Osteoblast (primary cell): ENCODE measurements around the gene CNOT6. TPM values are rescaled to one million over a fixed set of nuclear protein-coding genes. Genes with fewer than 3 reads are reported as not detected.
"Not testable (repeated sequence)": the region's sequence is repeated elsewhere in the genome, so short reads cannot be mapped to it uniquely, and the experiment has no call there.

Experiments
- DNase-seq: peaks from one replicate; pipeline ENCODE4 v3.0.0; 2011; ENCODE audit warnings: low spot score, mixed read lengths; ENCODE audit not compliant: insufficient read length; ENCODE audit errors: missing footprints
- H2AFZ ChIP-seq: 2 replicates; pipeline ENCODE4 v1.6.0; 2011; ENCODE audit warnings: mild to moderate bottlenecking, low read length
- H3K27ac ChIP-seq: 2 replicates; pipeline ENCODE4 v1.5.1; 2011; ENCODE audit warnings: mild to moderate bottlenecking, low read depth, low read length, moderate library complexity
- H3K27me3 ChIP-seq: 2 replicates; pipeline ENCODE4 v1.6.0; 2012; ENCODE audit warnings: mild to moderate bottlenecking, control low read depth, inconsistent platforms, low read length, moderate library complexity; ENCODE audit not compliant: insufficient read depth
- H3K36me3 ChIP-seq: 2 replicates; pipeline ENCODE4 v1.5.1; 2011; ENCODE audit warnings: mild to moderate bottlenecking, low read length, control low read depth, moderate library complexity; ENCODE audit not compliant: insufficient read depth
- H3K4me1 ChIP-seq: 2 replicates; pipeline ENCODE4 v1.5.1; 2011; ENCODE audit warnings: mild to moderate bottlenecking, low read length, control low read depth, moderate library complexity; ENCODE audit not compliant: insufficient read depth
- H3K4me2 ChIP-seq: 2 replicates; pipeline ENCODE4 v1.6.0; 2011; ENCODE audit warnings: mild to moderate bottlenecking, low read length; ENCODE audit not compliant: insufficient read depth
- H3K4me3 ChIP-seq: fragments of 200-600 bp; sonication (generic); 3 replicates; pipeline ENCODE4 v1.5.1; 2012; ENCODE audit warnings: mild to moderate bottlenecking, low read length, inconsistent platforms; ENCODE audit not compliant: insufficient read depth
- H3K79me2 ChIP-seq: 2 replicates; pipeline ENCODE4 v1.6.0; 2012; ENCODE audit warnings: mild to moderate bottlenecking, low read length, control low read depth, inconsistent platforms; ENCODE audit not compliant: insufficient read depth
- H3K9me3 ChIP-seq: 2 replicates; pipeline ENCODE4 v1.5.1; 2011; ENCODE audit warnings: low read depth, low read length, control low read depth
- H4K20me1 ChIP-seq: 2 replicates; pipeline ENCODE4 v1.6.0; 2012; ENCODE audit warnings: mild to moderate bottlenecking, low read length, control low read depth; ENCODE audit not compliant: insufficient read depth
- CTCF ChIP-seq: IDR thresholded peaks from 2 replicates; pipeline ENCODE4 v1.5.1; 2011; ENCODE audit warnings: mild to moderate bottlenecking, low read depth, low read length, moderate library complexity; ENCODE audit errors: extremely low read depth
- total RNA-seq: library from RNA; depleted of rRNA; stranded (reverse); fragments of >200 nt; gene quantifications from 2 replicates; pipeline ENCODE4 v1.2.3, GENCODE V29; 2012

Gene CNOT6
- total RNA-seq, 1 donor, result 8.3 TPM

GRCh38 chr5:180495292-180495691, 1.1 kb downstream of the CNOT6 start:
- no peak for DNase-seq
- Histone ChIP-seq H3K36me3 (peaks cover 15% of the 10 kb centered on the region), H3K79me2 (peaks cover 59% of the 10 kb centered on the region), H3K4me3 (peak overlapping the region; percentile 87), H2AFZ (peak overlapping the region; percentile 84), H4K20me1 (peaks cover 41% of the 10 kb centered on the region), H3K4me2 (peak overlapping the region; percentile 98), H3K9me3 (no peaks in the 10 kb centered on the region), H3K27me3 (no peaks in the 10 kb centered on the region), H3K4me1 (peaks cover 20% of the 10 kb centered on the region), H3K27ac (peak overlapping the region; percentile 72)
- no peak for TF ChIP-seq CTCF

- Histone ChIP-seq H2AFZ (no peak overlapping the region), H3K27ac (no peak overlapping the region), H3K4me3 (no peak overlapping the region), H3K4me1 (peaks cover 20% of the 10 kb centered on the region), H3K9me3 (no peaks in the 10 kb centered on the region), H3K79me2 (peaks cover 68% of the 10 kb centered on the region), H3K27me3 (no peaks in the 10 kb centered on the region), H3K36me3 (peaks cover 15% of the 10 kb centered on the region), H4K20me1 (peaks cover 49% of the 10 kb centered on the region), H3K4me2 (peak overlapping the region; percentile 98)
- DNase-seq, result no peak
- TF ChIP-seq CTCF, result no peak
Measured at GRCh38 chr5:180495991-180496741, 2.0 kb downstream of the CNOT6 start.

DNA sequence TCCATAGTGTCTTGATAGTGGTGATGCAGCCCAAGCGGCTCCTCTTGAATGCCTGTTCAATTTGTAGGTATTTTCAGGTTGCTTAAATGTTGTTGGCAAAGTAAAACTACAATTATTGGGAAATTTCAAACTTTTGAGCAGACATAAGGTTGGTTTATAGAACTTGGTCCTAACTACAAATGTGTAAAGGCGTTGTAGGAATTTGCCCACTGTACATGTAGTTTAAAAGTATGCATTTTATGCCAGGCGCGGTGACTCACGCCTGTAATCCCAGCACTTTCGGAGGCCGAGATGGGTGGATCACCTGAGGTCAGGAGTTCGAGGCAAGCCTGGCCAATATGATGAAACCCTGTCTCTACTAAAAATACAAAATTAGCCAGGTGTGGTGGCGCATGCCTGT, 2.6 kb downstream of the CNOT6 start:
- H3K27ac ChIP-seq, H3K4me3 ChIP-seq, H3K4me2 ChIP-seq, H2AFZ ChIP-seq, H3K27me3 ChIP-seq, H3K9me3 ChIP-seq, DNase-seq: not testable (repeated sequence)
- peaks cover 15% of the 10 kb centered on the region for H3K36me3 ChIP-seq
- H3K79me2 ChIP-seq, result peaks cover 75% of the 10 kb centered on the region
- peaks cover 20% of the 10 kb centered on the region for H3K4me1 ChIP-seq
- H4K20me1 ChIP-seq, result peaks cover 55% of the 10 kb centered on the region

- H3K79me2 ChIP-seq, result peaks cover 85% of the 10 kb centered on the region
- not testable (repeated sequence) for H3K4me2 ChIP-seq, H3K27me3 ChIP-seq, H3K4me3 ChIP-seq, DNase-seq, H2AFZ ChIP-seq, H3K27ac ChIP-seq, H3K9me3 ChIP-seq
- H3K36me3 ChIP-seq, result peaks cover 15% of the 10 kb centered on the region
- peaks cover 20% of the 10 kb centered on the region for H3K4me1 ChIP-seq
- peaks cover 65% of the 10 kb centered on the region for H4K20me1 ChIP-seq
Measured at GRCh38 chr5:180497865-180498264, 3.7 kb downstream of the CNOT6 start.

GRCh38 chr5:180498378-180498777, 4.2 kb downstream of the CNOT6 start:
- Histone ChIP-seq H3K4me1 (peaks cover 17% of the 10 kb centered on the region), H3K27me3 (no peaks in the 10 kb centered on the region), H3K4me3 (no peak overlapping the region), H3K9me3 (no peaks in the 10 kb centered on the region), H3K27ac (no peak overlapping the region), H3K4me2 (no peak overlapping the region), H3K79me2 (peaks cover 90% of the 10 kb centered on the region), H4K20me1 (peaks cover 70% of the 10 kb centered on the region), H2AFZ (no peak overlapping the region), H3K36me3 (peaks cover 15% of the 10 kb centered on the region)
- no peak for TF ChIP-seq CTCF
- DNase-seq, result no peak
